Mucosa of descending colon (tissue), 3 donors: ENCODE measurements around the gene PTPRT. TPM values are rescaled to one million over a fixed set of nuclear protein-coding genes. Genes with fewer than 3 reads are reported as not detected.

Source experiments
- ATAC-seq: fragments of 200-7000 bp; cut with Tn5 transposase; one replicate; pipeline ENCODE4 v1.9.1; 2020; ENCODE audit warnings: mild to moderate bottlenecking, moderate library complexity
- DNase-seq, 3 donors: peaks; one replicate each; pipeline ENCODE4 v3.0.0-alpha.2; 2020
- H3K36me3 ChIP-seq: fragments of 200-600 bp; one replicate; pipeline ENCODE4 v1.8.0; 2021; ENCODE audit warnings: low read depth, mild to moderate bottlenecking
- H3K4me1 ChIP-seq: fragments of 200-600 bp; one replicate; pipeline ENCODE4 v1.8.0; 2021; ENCODE audit warnings: low read depth, mild to moderate bottlenecking
- H3K4me3 ChIP-seq: fragments of 200-600 bp; one replicate; pipeline ENCODE4 v1.8.0; 2021; ENCODE audit warnings: mild to moderate bottlenecking
- H3K9me3 ChIP-seq: fragments of 200-600 bp; one replicate; pipeline ENCODE4 v1.8.0; 2021; ENCODE audit warnings: mild to moderate bottlenecking
- intact Hi-C, 2 donors: fragments of 100-400 bp; cut with DNase I in 1 of 2; cut with micrococcal nuclease in 1 of 2; formaldehyde crosslinking; loops; one replicate each; pipeline versions ENCODE4 v1.11.0 to v1.11.1; 2022; cut with DNase I, micrococcal nuclease
- total RNA-seq, 3 donors: library from RNA; stranded (reverse); fragmentation: NEBNext Ultra II Directional in 2 of 3; extraction: Animal tissue kit (Norgen Biotek cat#: 25700) in 2 of 3; gene quantifications; one replicate each; pipeline versions ENCODE4 v1.2.1 to v1.2.4, GENCODE V29; 2021 to 2023
- TF ChIP-seq, protein P1 (sequence below): fragments of 200-600 bp; IDR thresholded peaks from one replicate; pipeline ENCODE4 v1.8.0; 2022; ENCODE audit warnings: antibody characterized with exemption, mild to moderate bottlenecking
- donor health status: DM: no; HTN: no; CAD: no; lungs with moderate emphysema.
- donor health status: DM: no; HTN: no; CAD: no.
- donor health status: DM: no; HTN: yes; CAD: no.

PTPRT gene
- total RNA-seq, 3 donors from 2014 or later = 0.19 to 0.43 (median 0.38) TPM

DNA sequence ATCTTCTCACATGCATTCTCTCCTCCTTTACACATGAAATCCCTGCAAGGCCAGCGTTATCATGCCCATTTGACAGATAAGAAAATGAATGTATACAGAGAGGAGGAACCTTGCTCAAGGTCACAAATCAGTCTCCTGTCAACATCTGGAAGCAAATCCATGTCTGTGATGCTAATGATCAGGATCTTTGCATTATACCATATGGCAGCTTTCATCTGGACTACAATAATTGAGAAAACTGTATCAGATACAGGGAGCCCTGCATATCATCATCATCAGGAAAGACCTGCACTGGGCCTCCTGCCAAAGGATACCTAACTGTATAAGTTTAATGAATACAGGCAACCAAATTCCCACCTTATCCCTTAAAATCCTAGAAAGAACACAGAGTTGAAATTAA is 213.7 kb downstream of the PTPRT start:
- ATAC-seq (no peak), DNase-seq (no peak)
- Histone ChIP-seq H3K4me1 (no peaks in the 10 kb centered on the region), H3K4me3 (no peak overlapping the region), H3K9me3 (no peaks in the 10 kb centered on the region), H3K36me3 (no peaks in the 10 kb centered on the region)
- intact Hi-C loops = no loop called here
- TF ChIP-seq, protein P1, sequence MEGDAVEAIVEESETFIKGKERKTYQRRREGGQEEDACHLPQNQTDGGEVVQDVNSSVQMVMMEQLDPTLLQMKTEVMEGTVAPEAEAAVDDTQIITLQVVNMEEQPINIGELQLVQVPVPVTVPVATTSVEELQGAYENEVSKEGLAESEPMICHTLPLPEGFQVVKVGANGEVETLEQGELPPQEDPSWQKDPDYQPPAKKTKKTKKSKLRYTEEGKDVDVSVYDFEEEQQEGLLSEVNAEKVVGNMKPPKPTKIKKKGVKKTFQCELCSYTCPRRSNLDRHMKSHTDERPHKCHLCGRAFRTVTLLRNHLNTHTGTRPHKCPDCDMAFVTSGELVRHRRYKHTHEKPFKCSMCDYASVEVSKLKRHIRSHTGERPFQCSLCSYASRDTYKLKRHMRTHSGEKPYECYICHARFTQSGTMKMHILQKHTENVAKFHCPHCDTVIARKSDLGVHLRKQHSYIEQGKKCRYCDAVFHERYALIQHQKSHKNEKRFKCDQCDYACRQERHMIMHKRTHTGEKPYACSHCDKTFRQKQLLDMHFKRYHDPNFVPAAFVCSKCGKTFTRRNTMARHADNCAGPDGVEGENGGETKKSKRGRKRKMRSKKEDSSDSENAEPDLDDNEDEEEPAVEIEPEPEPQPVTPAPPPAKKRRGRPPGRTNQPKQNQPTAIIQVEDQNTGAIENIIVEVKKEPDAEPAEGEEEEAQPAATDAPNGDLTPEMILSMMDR = no peak

DNA sequence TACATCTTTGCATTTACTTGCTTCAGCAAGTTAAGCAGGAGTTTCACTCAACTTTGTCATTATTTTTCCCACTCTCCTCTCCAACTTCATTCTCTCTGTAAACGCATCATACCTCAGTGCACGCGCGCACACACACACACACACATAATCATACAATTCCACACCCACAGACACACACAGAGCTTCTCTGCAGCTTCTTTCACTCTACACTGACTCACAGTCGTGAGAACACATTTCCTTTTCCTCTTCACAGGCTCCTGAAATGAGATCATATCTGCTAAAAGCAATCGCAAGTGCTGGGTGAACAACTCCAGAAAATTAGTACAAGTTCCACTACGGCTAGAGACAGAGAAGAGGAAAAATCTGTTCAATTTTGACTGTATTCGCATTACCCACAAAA is 215.4 kb downstream of the PTPRT start:
- DNase-seq (no peak), ATAC-seq (no peak)
- TF ChIP-seq, protein P1 = no peak
- intact Hi-C loops = no loop called here
- Histone ChIP-seq H3K4me3 (no peak overlapping the region), H3K9me3 (no peaks in the 10 kb centered on the region), H3K36me3 (no peaks in the 10 kb centered on the region), H3K4me1 (no peaks in the 10 kb centered on the region)

DNA sequence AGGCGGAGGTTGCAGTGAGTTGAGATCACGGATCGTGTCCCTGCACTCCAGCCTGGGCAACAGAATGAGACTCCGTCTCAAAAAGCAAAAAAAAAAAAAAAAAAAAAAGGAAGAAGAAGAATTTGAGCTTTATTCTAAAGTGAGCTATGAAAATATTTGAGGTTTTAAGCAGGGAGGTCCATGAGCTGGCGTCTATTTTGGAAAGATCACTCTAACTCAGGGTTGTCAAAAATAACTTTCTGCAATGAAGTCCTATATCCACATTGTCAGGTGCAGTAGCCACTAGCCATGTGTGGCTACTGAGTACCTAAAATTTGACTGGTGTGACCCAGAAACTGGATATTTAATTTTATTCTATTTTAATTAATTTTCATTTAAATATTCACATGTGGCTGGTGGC is 217.1 kb downstream of the PTPRT start:
- Histone ChIP-seq H3K9me3 (no peaks in the 10 kb centered on the region), H3K36me3 (no peaks in the 10 kb centered on the region), H3K4me1 (no peaks in the 10 kb centered on the region), H3K4me3 (no peak overlapping the region)
- intact Hi-C loops = no loop called here
- TF ChIP-seq, protein P1 = no peak
- ATAC-seq = no peak
- no peak for DNase-seq

DNA sequence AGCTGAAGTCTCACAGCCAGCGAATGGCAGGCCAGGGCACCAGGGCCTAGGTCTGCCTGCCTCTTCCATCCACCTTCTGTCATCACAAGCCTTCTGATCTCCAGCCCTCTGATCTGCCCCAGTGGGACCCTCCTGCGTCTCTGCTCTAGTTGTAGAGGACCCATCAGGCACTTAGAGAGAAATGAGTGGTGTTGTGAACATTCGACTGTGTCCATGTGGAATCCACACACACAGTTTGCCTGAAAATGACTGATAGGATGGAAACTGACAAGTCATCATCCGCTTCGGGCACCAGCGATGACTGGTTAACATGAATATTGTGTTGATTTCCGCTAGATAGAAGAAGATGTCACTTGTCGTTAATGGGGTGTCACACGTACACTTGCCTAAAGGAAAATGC is 221.0 kb downstream of the PTPRT start:
- DNase-seq (no peak), ATAC-seq (no peak)
- no peaks in the 10 kb centered on the region for H3K36me3 ChIP-seq
- H3K4me1 ChIP-seq = no peaks in the 10 kb centered on the region
- TF ChIP-seq, protein P1 = no peak
- no peaks in the 10 kb centered on the region for H3K9me3 ChIP-seq
- intact Hi-C loops = no loop called here
- no peak overlapping the region for H3K4me3 ChIP-seq

DNA sequence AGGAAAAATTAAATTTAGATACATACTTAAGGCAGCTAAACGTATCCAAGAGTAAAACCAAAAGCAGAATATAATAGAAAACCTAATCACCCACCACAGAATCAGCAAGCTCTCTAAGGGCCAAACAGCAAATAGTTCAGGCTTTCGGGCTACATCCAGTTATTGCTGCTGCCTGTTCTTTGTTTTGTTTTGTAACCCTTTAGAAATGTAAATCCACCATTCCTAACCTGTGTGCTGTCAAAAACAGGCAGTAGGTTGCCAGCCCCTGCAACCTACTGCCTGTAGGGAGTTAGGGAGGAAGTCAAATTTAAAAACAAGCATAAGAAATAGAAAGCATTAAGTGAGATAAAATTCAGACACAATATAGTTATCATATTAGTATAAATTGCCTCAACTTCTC is 225.9 kb downstream of the PTPRT start:
- TF ChIP-seq, protein P1 = no peak
- DNase-seq = no peak
- Histone ChIP-seq H3K36me3 (no peaks in the 10 kb centered on the region), H3K4me1 (no peaks in the 10 kb centered on the region), H3K4me3 (no peak overlapping the region), H3K9me3 (no peaks in the 10 kb centered on the region)
- no peak for ATAC-seq
- intact Hi-C loops = no loop called here

DNA sequence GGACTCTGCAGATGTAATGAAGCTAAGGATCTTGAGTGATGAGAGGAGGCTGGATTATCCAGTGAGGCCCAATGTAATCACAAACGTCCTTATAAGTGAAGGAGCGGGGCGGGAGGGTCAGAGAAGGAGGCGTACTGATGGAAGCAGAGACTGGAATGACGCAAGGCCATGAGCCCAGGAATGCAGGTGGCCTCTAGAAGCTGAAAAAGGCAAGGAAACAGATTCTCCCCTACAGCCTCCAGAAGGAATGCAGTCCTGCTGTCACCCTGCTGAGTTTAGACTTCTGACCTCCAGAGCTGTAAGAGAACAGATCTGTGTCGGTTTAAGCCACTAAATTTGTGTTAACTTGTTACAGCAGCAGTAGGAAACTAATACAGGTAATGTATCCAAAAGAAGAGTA is 227.9 kb downstream of the PTPRT start:
- intact Hi-C loops = no loop called here
- Histone ChIP-seq H3K4me1 (no peaks in the 10 kb centered on the region), H3K9me3 (no peaks in the 10 kb centered on the region), H3K36me3 (no peaks in the 10 kb centered on the region), H3K4me3 (no peak overlapping the region)
- ATAC-seq (no peak), DNase-seq (no peak)
- TF ChIP-seq, protein P1 = no peak
